Trophoblast cell (in vitro differentiated cells and primary cell): ENCODE results near the gene MMP25.

Source experiments
- DNase-seq, 2 donors: peaks; one replicate each; pipeline ENCODE4 v3.0.0-alpha.2; 2016
- H2AFZ ChIP-seq: 2 replicates; pipeline ENCODE4 v1.6.1; 2013; ENCODE audit warnings: low read length, moderate library complexity, mild to moderate bottlenecking; ENCODE audit not compliant: insufficient read depth, poor library complexity
- H2AK5ac ChIP-seq: 2 replicates; pipeline ENCODE4 v1.6.1; 2013; ENCODE audit warnings: mild to moderate bottlenecking, low read length
- H2BK120ac ChIP-seq: 2 replicates; pipeline ENCODE4 v1.6.1; 2013; ENCODE audit warnings: low read length, mild to moderate bottlenecking, moderate library complexity; ENCODE audit not compliant: insufficient read depth, poor library complexity
- H2BK12ac ChIP-seq: 2 replicates; pipeline ENCODE4 v1.6.1; 2013; ENCODE audit warnings: mild to moderate bottlenecking, low read length, moderate library complexity
- H2BK5ac ChIP-seq: 2 replicates; pipeline ENCODE4 v1.6.1; 2013; ENCODE audit warnings: low read length, low read depth, moderate library complexity, mild to moderate bottlenecking; ENCODE audit not compliant: poor library complexity
- H3K14ac ChIP-seq: 2 replicates; pipeline ENCODE4 v1.6.1; 2013; ENCODE audit warnings: mild to moderate bottlenecking, low read length
- H3K18ac ChIP-seq: 2 replicates; pipeline ENCODE4 v1.6.1; 2013; ENCODE audit warnings: mild to moderate bottlenecking, low read length
- H3K23ac ChIP-seq: 2 replicates; pipeline ENCODE4 v1.6.1; 2013; ENCODE audit warnings: low read length
- H3K27ac ChIP-seq: 2 replicates; pipeline ENCODE4 v1.5.1; 2013; ENCODE audit warnings: low read depth, mild to moderate bottlenecking, inconsistent platforms, low read length, moderate library complexity
- H3K27me3 ChIP-seq: 2 replicates; pipeline ENCODE4 v1.6.1; 2013; ENCODE audit warnings: inconsistent platforms, mild to moderate bottlenecking, low read length, moderate library complexity; ENCODE audit not compliant: insufficient read depth
- H3K36me3 ChIP-seq, 2 experiments: 1 replicate in 1 of 2; 2 replicates in 1 of 2; pipeline ENCODE4 v1.6.1; 2013; ENCODE audit warnings: low read length in 2 of 2, mild to moderate bottlenecking in 2 of 2, moderate library complexity in 1 of 2; ENCODE audit not compliant: insufficient read depth in 2 of 2, control insufficient read depth in 1 of 2
- H3K4ac ChIP-seq: 2 replicates; pipeline ENCODE4 v1.6.1; 2013; ENCODE audit warnings: low read depth, mild to moderate bottlenecking, low read length, moderate library complexity
- H3K4me1 ChIP-seq, 2 experiments: 1 replicate in 1 of 2; 2 replicates in 1 of 2; pipeline ENCODE4 v1.6.1; 2013; ENCODE audit warnings: low read length in 2 of 2, mild to moderate bottlenecking in 2 of 2, moderate library complexity in 1 of 2; ENCODE audit not compliant: insufficient read depth in 2 of 2, control insufficient read depth in 1 of 2
- H3K4me2 ChIP-seq: 2 replicates; pipeline ENCODE4 v1.6.1; 2013; ENCODE audit warnings: inconsistent platforms, mild to moderate bottlenecking, low read length, moderate library complexity
- H3K4me3 ChIP-seq: 2 replicates; pipeline ENCODE4 v1.5.1; 2013; ENCODE audit warnings: mild to moderate bottlenecking, low read depth, low read length, inconsistent platforms
- H3K79me1 ChIP-seq: one replicate; pipeline ENCODE4 v1.6.1; 2013; ENCODE audit warnings: low read length
- H3K79me2 ChIP-seq: 2 replicates; pipeline ENCODE4 v1.6.1; 2013; ENCODE audit warnings: low read length, mild to moderate bottlenecking; ENCODE audit not compliant: control insufficient read depth, insufficient read depth, poor library complexity
- H3K9ac ChIP-seq: 2 replicates; pipeline ENCODE4 v1.6.1; 2013; ENCODE audit warnings: mild to moderate bottlenecking, low read length
- H3K9me3 ChIP-seq: 2 replicates; pipeline ENCODE4 v1.6.1; 2013; ENCODE audit warnings: low read depth, mild to moderate bottlenecking, control low read depth, inconsistent platforms, low read length; ENCODE audit not compliant: insufficient read depth
- H4K12ac ChIP-seq: 2 replicates; pipeline ENCODE4 v1.6.1; 2013; ENCODE audit warnings: low read depth, mild to moderate bottlenecking, low read length, moderate library complexity
- H4K8ac ChIP-seq: 2 replicates; pipeline ENCODE4 v1.6.1; 2013; ENCODE audit warnings: low read depth, mild to moderate bottlenecking, low read length, moderate library complexity
- H4K91ac ChIP-seq: one replicate; pipeline ENCODE4 v1.6.1; 2013; ENCODE audit warnings: low read depth, mild to moderate bottlenecking, low read length, moderate library complexity
- WGBS: extraction: QIAGEN DNeasy Blood & Tissue Kit; methylation state at CpG from one replicate; pipeline ENCODE4 v1.1.7; 2013; ENCODE audit warnings: missing lambda C conversion rate; ENCODE audit not compliant: insufficient read length, insufficient coverage; ENCODE audit errors: extremely low coverage; 5-methylcytosine and 5-hydroxymethylcytosine counted together

The MMP25 gene

DNA sequence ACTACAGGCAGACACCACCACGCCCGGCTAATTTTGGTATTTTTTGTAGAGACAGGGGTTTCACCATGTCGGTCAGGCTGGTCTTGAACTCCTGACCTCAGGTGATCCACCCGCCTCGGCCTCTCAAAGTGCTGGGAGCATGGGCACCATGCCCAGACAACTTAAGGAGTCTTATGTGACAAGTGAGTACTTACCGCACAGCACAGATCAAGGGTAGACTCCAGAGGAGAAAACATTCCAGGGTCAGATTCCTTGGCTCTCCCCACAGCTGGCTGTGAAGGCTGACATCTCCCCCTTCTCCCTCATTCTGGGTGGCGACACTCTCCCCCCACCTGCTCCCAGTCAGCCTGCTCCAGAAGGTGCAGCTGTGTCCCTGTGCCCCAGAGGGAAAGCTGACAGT is 42.1 kb downstream of the MMP25 start:
- no CpG with 5 or more reads among the region's 7 CpGs for WGBS
- Histone ChIP-seq H4K91ac (no peak overlapping the region), H3K27me3 (no peaks in the 10 kb centered on the region), H3K4ac (no peak overlapping the region), H3K14ac (no peak overlapping the region), H2BK120ac (no peak overlapping the region), H3K4me1 (no peaks in the 10 kb centered on the region), H2BK5ac (no peak overlapping the region), H4K12ac (no peak overlapping the region), H3K79me1 (no peaks in the 10 kb centered on the region), H3K9me3 (no peaks in the 10 kb centered on the region), H3K23ac (no peak overlapping the region), H3K18ac (no peak overlapping the region), H3K4me3 (no peak overlapping the region), H2AFZ (no peak overlapping the region), H3K79me2 (no peaks in the 10 kb centered on the region), H3K4me2 (no peak overlapping the region), H3K36me3 (no peaks in the 10 kb centered on the region), H2AK5ac (no peak overlapping the region), H2BK12ac (no peak overlapping the region), H3K27ac (no peak overlapping the region), H3K9ac (no peak overlapping the region), H4K8ac (no peak overlapping the region)
- no peak for DNase-seq

DNA sequence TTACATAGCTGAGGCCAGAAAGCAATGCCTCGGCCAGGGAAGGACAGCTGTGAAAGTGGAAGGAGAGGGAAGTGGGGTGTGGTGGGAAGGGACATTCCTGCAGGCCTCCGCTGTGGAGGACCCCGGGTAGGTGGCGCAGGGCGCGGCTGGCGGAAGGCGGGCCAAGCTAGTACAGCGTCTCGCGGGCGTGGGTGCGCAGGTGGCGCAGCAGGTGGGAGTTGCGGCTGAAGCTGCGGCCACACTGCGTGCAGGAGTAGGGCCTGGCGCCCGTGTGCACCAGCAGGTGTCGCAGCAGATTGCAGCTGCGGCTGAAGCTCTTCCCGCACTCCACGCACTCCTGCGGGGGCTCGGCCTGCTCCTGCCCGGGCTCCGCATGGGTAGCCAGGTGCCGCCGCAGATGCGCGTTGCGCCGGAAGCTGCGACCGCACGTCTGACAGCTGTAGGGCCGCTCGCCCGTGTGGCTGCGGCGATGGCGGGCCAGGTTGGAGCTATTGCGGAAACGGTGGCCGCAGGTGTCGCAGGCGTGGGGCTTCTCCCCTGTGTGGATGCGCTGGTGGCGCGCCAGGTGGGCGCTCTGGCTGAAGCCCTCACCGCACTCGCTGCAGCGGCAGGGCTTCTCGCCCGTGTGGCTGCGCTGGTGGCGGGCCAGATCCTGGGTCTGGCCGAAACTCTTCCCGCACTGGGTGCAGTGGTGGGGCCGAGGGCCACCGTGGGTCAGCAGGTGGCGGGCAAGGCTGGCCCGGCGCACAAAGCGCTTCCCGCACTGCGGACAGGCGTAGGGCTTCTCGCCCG is 42.8 kb downstream of the MMP25 start:
- no peak overlapping the region for H3K4ac ChIP-seq
- H3K4me2 ChIP-seq: no peak overlapping the region
- H2AK5ac ChIP-seq: no peak overlapping the region
- H3K79me1 ChIP-seq: no peaks in the 10 kb centered on the region
- no peaks in the 10 kb centered on the region for H3K27me3 ChIP-seq
- no CpG with 5 or more reads among the region's 71 CpGs for WGBS
- no peak overlapping the region for H4K8ac ChIP-seq
- H3K79me2 ChIP-seq: no peaks in the 10 kb centered on the region
- no peak overlapping the region for H3K18ac ChIP-seq
- H3K9me3 ChIP-seq: no peaks in the 10 kb centered on the region
- no peak overlapping the region for H2BK120ac ChIP-seq
- H3K14ac ChIP-seq: no peak overlapping the region
- no peaks in the 10 kb centered on the region for H3K4me1 ChIP-seq
- no peak overlapping the region for H3K23ac ChIP-seq
- H2BK5ac ChIP-seq: no peak overlapping the region
- H3K9ac ChIP-seq: no peak overlapping the region
- no peak overlapping the region for H3K4me3 ChIP-seq
- peak in 1 of 2 donors; percentile 9 for DNase-seq
- no peak overlapping the region for H4K12ac ChIP-seq
- H2AFZ ChIP-seq: no peak overlapping the region
- no peak overlapping the region for H4K91ac ChIP-seq
- H3K27ac ChIP-seq: no peak overlapping the region
- H2BK12ac ChIP-seq: no peak overlapping the region
- no peaks in the 10 kb centered on the region for H3K36me3 ChIP-seq

DNA sequence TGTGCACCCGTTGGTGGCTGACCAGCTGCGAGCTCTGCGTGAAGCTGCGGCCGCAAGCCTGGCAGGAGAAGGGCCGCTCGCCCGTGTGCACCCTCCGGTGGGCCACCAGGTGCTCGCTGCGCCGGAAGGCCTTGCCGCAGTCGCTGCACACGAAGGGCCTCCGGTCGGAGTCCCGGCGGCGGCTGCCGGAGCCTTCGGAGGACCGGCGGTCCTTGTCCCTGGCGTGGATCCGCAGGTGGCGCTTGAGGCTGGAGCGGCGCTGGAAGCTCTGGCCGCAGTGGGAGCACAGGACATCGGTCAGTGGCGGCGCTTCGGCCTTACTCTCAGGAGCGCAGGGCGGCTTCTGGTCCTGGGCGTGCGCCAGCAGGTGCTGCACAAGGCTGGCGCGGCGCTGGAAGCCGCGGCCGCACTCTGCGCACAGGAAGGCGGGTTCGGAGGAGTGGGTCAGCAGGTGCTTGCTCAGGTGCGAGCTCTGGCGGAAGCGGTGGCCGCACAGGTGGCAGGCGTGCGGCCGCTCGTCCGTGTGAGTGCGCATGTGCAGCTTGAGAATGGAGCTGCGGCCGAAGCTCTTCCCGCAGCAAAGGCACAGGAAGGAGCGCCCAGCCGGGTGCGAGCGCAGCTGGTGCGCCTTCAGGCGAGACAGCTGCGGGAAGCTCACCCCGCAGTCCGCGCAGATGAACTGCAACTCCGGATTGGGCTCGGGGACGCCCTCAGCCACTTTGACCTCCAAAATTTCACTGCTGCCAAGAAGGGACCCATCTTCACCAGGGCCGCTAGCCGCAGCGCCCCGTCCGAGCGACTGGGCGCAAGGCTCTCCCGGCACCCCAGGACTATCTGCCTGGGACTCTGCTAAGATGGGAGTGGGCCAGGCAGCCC is 43.6 kb downstream of the MMP25 start:
- H3K27me3 ChIP-seq: no peaks in the 10 kb centered on the region
- H2BK5ac ChIP-seq: no peak overlapping the region
- H2AK5ac ChIP-seq: no peak overlapping the region
- no peak overlapping the region for H3K9ac ChIP-seq
- no peaks in the 10 kb centered on the region for H3K36me3 ChIP-seq
- H3K27ac ChIP-seq: no peak overlapping the region
- no peak overlapping the region for H4K91ac ChIP-seq
- H3K79me2 ChIP-seq: no peaks in the 10 kb centered on the region
- H4K8ac ChIP-seq: no peak overlapping the region
- no peak overlapping the region for H3K18ac ChIP-seq
- H2AFZ ChIP-seq: no peak overlapping the region
- H3K4me3 ChIP-seq: no peak overlapping the region
- no CpG with 5 or more reads among the region's 81 CpGs for WGBS
- no peaks in the 10 kb centered on the region for H3K79me1 ChIP-seq
- H3K23ac ChIP-seq: no peak overlapping the region
- no peak overlapping the region for H2BK12ac ChIP-seq
- H4K12ac ChIP-seq: no peak overlapping the region
- H3K4me2 ChIP-seq: no peak overlapping the region
- no peak overlapping the region for H2BK120ac ChIP-seq
- no peak overlapping the region for H3K14ac ChIP-seq
- DNase-seq: peak; percentile 56 to 77
- H3K4ac ChIP-seq: no peak overlapping the region
- no peaks in the 10 kb centered on the region for H3K4me1 ChIP-seq
- no peaks in the 10 kb centered on the region for H3K9me3 ChIP-seq

DNA sequence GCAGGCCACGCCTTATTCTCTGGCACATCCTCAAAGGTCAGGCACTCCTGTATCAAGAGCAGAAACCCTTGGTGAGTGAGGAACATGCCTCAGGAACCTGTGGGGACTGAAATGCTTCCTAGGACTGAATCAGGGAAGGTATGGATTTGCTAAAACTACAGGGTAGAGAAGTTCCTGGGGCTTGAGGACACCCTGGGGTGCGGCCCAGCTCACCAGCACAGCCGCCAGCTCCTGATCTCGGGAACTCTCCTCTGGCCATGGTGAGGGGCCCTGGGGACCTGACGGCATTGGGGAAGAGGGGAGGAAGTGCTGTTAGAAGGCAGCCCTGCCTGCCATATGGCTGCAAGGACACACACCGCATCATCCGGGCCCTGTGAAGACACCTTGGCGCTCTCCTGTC is 45.2 kb downstream of the MMP25 start:
- H3K18ac ChIP-seq: no peak overlapping the region
- no CpG with 5 or more reads among the region's 8 CpGs for WGBS
- H4K8ac ChIP-seq: no peak overlapping the region
- H3K27me3 ChIP-seq: no peaks in the 10 kb centered on the region
- H2AFZ ChIP-seq: no peak overlapping the region
- H2BK5ac ChIP-seq: no peak overlapping the region
- no peaks in the 10 kb centered on the region for H3K4me1 ChIP-seq
- H3K9me3 ChIP-seq: no peaks in the 10 kb centered on the region
- no peaks in the 10 kb centered on the region for H3K79me1 ChIP-seq
- no peak overlapping the region for H4K91ac ChIP-seq
- no peak overlapping the region for H3K27ac ChIP-seq
- no peak overlapping the region for H4K12ac ChIP-seq
- no peaks in the 10 kb centered on the region for H3K79me2 ChIP-seq
- no peak overlapping the region for H3K4me3 ChIP-seq
- H3K4ac ChIP-seq: no peak overlapping the region
- H3K14ac ChIP-seq: no peak overlapping the region
- no peak overlapping the region for H3K9ac ChIP-seq
- H3K4me2 ChIP-seq: no peak overlapping the region
- no peak overlapping the region for H2BK120ac ChIP-seq
- H3K36me3 ChIP-seq: no peaks in the 10 kb centered on the region
- no peak overlapping the region for H3K23ac ChIP-seq
- H2BK12ac ChIP-seq: no peak overlapping the region
- no peak overlapping the region for H2AK5ac ChIP-seq
- no peak for DNase-seq
